ENCODE measurements around the gene PRXL2A. TPM values are rescaled to one million over a fixed set of nuclear protein-coding genes. Genes with fewer than 3 reads are reported as not detected.
"Not testable (repeated sequence)": the region's sequence is repeated elsewhere in the genome, so short reads cannot be mapped to it uniquely, and the experiment has no call there.

Gene PRXL2A
- 100 to 1,000 TPM; 101 to 127 TPM for total RNA-seq
- 101 TPM for polyA plus RNA-seq (2013, experiment 1 of 2)
- polyA plus RNA-seq (2013, experiment 2 of 2), result 97.4 TPM
- long read RNA-seq, experiment 1, full-length matches to known transcripts, result 44 of 64 reads
- long read RNA-seq, experiment 1, partial matches to known transcripts, result 11 of 64 reads
- long read RNA-seq, experiment 1, other reads (novel, unspliced or antisense), result 9 of 64 reads
- long read RNA-seq, experiment 2, full-length matches to known transcripts, result 143 of 173 reads
- long read RNA-seq, experiment 2, partial matches to known transcripts, result 2 of 173 reads
- long read RNA-seq, experiment 2, other reads (novel, unspliced or antisense), result 28 of 173 reads
- long read RNA-seq, experiment 3, full-length matches to known transcripts, result 230 of 261 reads
- long read RNA-seq, experiment 3, partial matches to known transcripts, result 1 of 261 reads
- long read RNA-seq, experiment 3, other reads (novel, unspliced or antisense), result 30 of 261 reads
- long read RNA-seq, experiment 4, full-length matches to known transcripts, result 408 of 479 reads
- long read RNA-seq, experiment 4, partial matches to known transcripts, result 49 of 479 reads
- long read RNA-seq, experiment 4, other reads (novel, unspliced or antisense), result 22 of 479 reads

- H3K4me1 Mint-ChIP-seq, result peaks cover 43% of the 10 kb centered on the region
- H3K36me3 Mint-ChIP-seq (ENCODE audit: low read depth), result no peaks in the 10 kb centered on the region
- no peak for TF ChIP-seq CTCF (conservative IDR thresholded peaks at IDR 0.05)
- Histone ChIP-seq H3K9me3 (ENCODE audit: control insufficient read depth, low read length) (no peaks in the 10 kb centered on the region), H3K27me3 (ENCODE audit: control insufficient read depth, insufficient read depth, low read length, poor library complexity, severe bottlenecking) (no peaks in the 10 kb centered on the region), H3K27ac (ENCODE audit: low read depth, low read length) (peak within 1 kb of the TSS; percentile 67), H3K36me3 (ENCODE audit: control insufficient read depth, insufficient read depth, low read length) (peaks cover 7% of the 10 kb centered on the region), H3K9ac (ENCODE audit: extremely low read depth, low read length, poor library complexity, severe bottlenecking) (peak within 1 kb of the TSS; percentile 64), H3K4me1 (ENCODE audit: control insufficient read depth, insufficient read depth, low read length) (peaks cover 9% of the 10 kb centered on the region), H3K4me3 (ENCODE audit: low read length) (peak within 1 kb of the TSS; percentile 94)
- 1 to 5% methylated on average over 19 to 96 of the region's 96 CpGs for WGBS, 2 experiments (ENCODE audit: insufficient coverage in 1 of 2, insufficient read length in 1 of 2)
- H3K27me3 Mint-ChIP-seq (ENCODE audit: insufficient read depth), result peaks cover 4% of the 10 kb centered on the region
- H3K4me3 Mint-ChIP-seq, result peak within 1 kb of the TSS; percentile 79
- no peaks in the 10 kb centered on the region for H3K9me3 Mint-ChIP-seq
- peak; percentile 97 for DNase-seq
- peak within 1 kb of the TSS; percentile 97 for H3K27ac Mint-ChIP-seq
Observed at GRCh38 chr10:80408242-80409101, at the start of gene PRXL2A. Gene PRXL2A, plus strand, starts transcription at chr10:80408551. Its CDS starts 11,917 bp downstream, at chr10:80420468.

- H3K4me1 ChIP-seq (ENCODE audit: control insufficient read depth, insufficient read depth, low read length); H3K4me1 Mint-ChIP-seq; H3K36me3 ChIP-seq (ENCODE audit: control insufficient read depth, insufficient read depth, low read length); H3K27ac ChIP-seq (ENCODE audit: low read depth, low read length); H3K9me3 Mint-ChIP-seq; H3K27ac Mint-ChIP-seq; H3K4me3 Mint-ChIP-seq; H3K9me3 ChIP-seq (ENCODE audit: control insufficient read depth, low read length); H3K4me3 ChIP-seq (ENCODE audit: low read length); H3K9ac ChIP-seq (ENCODE audit: extremely low read depth, low read length, poor library complexity, severe bottlenecking); DNase-seq; H3K36me3 Mint-ChIP-seq (ENCODE audit: low read depth): not testable (repeated sequence)
- peaks cover 25% of the 10 kb centered on the region for H3K27me3 ChIP-seq (ENCODE audit: control insufficient read depth, insufficient read depth, low read length, poor library complexity, severe bottlenecking)
- H3K27me3 Mint-ChIP-seq (ENCODE audit: insufficient read depth), result peaks cover 28% of the 10 kb centered on the region
- WGBS, 2 experiments (ENCODE audit: insufficient coverage in 1 of 2, insufficient read length in 1 of 2), result 94% methylated on average over 2 of the region's 2 CpGs; no CpG with 5 or more reads in 1 of the 2 experiments
Observed at GRCh38 chr10:80358925-80359324, 49.4 kb upstream of the PRXL2A start.

GRCh38 chr10:80359644-80360043, 48.7 kb upstream of the PRXL2A start:
- Histone ChIP-seq H3K36me3 (ENCODE audit: control insufficient read depth, insufficient read depth, low read length) (no peaks in the 10 kb centered on the region), H3K9ac (ENCODE audit: extremely low read depth, low read length, poor library complexity, severe bottlenecking) (no peak overlapping the region), H3K4me1 (ENCODE audit: control insufficient read depth, insufficient read depth, low read length) (peaks cover 4% of the 10 kb centered on the region), H3K9me3 (ENCODE audit: control insufficient read depth, low read length) (no peaks in the 10 kb centered on the region), H3K27ac (ENCODE audit: low read depth, low read length) (no peak overlapping the region), H3K4me3 (ENCODE audit: low read length) (no peak overlapping the region), H3K27me3 (ENCODE audit: control insufficient read depth, insufficient read depth, low read length, poor library complexity, severe bottlenecking) (peaks cover 25% of the 10 kb centered on the region)
- TF ChIP-seq CTCF (conservative IDR thresholded peaks at IDR 0.05), result no peak
- WGBS, 2 experiments (ENCODE audit: insufficient coverage in 1 of 2, insufficient read length in 1 of 2), result 88 to 96% methylated on average over 3 to 22 of the region's 22 CpGs
- Mint-ChIP-seq H3K27me3 (ENCODE audit: insufficient read depth) (peaks cover 27% of the 10 kb centered on the region), H3K4me1 (peaks cover 8% of the 10 kb centered on the region), H3K4me3 (no peak overlapping the region), H3K9me3 (peaks cover 2% of the 10 kb centered on the region), H3K27ac (no peak overlapping the region), H3K36me3 (ENCODE audit: low read depth) (peaks cover 4% of the 10 kb centered on the region)
- DNase-seq, result no peak
